GM21423 (cell line): Measurements from ENCODE around the gene RAP1A.
"Not testable (repeated sequence)": the region's sequence is repeated elsewhere in the genome, so short reads cannot be mapped to it uniquely, and the experiment has no call there.

Experiments
- ATAC-seq: cut with Tn5 transposase; IDR thresholded peaks from one replicate; pipeline ENCODE4 v1.9.1; 2021; ENCODE audit warnings: mild to moderate bottlenecking, moderate library complexity; ENCODE audit not compliant: unreplicated experiment

Gene RAP1A

DNA sequence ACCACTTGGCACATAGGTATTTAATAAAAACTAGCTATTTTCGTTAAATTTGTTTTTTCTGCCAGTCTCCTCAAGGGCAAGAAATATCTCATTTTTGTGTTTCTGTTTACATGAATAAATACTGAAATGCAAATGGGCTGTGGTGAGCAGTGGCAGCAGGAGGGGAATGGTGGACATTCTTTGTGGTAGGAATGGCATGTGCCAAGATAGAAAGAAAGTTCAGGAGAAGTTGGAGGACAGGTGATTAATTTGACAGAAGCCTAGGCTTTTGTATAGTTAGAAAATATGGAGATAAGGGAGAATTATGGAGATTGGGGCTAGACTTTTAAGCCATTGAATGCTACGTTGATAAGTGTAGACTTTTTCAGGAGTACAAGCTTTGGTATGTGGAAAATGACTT is 8.6 kb downstream of the RAP1A start:
- ATAC-seq = no peak

DNA sequence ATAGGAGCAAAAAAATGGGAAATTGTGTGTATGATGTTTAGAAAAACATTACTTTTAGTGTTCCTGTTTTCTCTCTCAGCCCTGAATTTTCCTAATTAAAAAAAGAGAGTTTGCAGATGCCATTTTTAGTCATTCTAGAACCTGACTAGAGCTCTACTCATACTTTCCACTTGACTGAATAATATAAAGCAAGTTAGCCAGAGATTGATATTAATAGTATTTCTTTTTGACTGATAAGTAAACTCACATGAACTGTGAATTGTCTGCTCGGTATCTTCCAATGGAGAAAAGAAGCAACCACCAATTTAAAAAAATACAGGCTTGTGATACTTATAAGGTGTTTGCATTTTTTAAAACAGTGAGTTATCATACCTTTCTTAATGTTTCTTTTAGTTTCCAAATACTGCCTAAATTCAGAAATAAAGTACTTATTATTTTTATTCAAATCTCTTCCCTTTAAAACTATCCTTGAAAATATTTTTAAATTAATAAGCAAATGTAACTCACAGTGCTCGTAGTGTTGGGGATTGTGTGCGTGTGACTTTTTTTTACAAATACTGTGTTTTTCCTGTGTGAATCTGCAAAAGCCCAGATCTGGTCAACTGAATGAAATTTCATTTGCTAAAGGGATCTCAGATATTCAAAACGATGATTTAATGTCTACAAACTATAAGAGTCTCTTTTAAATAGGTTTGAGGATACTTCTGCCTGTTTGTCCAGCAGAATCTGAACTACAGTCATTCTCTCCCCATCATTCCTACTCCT is 9.8 kb downstream of the RAP1A start:
- ATAC-seq = no peak

DNA sequence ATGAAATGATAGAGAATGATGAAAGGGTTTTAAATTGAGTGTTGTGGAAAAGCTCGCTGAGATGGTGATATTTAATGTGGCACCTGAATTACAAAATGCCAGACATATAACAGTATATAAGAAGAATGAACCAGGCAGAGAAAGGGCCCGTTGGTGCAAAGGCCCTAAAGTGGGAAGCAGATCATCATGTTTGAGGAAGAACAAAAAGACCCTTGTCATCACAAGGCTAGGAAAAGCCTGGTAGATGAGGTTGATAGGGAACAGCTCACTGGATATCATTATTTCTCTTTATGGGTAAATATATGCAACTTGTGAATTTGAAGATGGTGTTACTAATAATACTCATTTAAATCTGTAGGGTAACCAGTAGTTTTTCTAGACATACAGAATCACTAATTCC is 11.0 kb downstream of the RAP1A start:
- ATAC-seq = no peak

DNA sequence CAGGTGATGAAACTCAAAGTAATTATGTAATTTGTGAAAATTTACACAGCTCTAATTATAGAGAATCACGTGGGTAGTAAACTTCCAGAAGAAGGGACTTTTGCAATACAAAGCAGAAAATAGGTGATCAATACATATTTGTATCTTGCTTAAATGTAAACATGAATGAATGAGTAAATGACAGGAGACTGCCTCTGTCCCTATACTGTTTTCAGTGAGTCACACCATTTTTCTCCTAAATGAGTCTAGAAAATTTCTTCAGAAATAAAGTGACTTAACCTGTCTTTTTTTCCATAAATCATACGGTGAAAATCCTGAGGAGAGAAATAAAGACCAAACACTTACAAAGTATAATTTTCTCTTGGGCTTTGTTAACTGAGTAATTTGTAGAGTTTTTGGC is 11.9 kb downstream of the RAP1A start:
- no peak for ATAC-seq

DNA sequence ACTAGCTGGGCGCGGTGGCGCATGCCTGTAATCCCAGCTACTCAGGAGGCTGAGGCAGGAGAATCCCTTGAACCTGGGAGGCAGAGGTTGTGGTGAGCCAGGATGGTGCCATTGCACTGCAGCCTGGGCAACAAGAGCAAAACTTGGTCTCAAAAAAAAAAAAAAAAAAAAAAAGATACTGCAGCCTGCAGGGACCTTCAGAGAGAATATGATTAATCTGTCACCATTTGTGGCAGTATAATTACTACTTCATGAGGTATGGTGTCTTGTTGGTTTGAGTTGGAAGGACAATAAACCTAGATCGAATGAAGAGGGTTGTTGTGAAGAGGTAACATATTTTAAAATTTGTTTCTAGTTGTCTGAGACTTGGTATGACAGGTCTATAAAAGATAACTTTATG is 13.2 kb downstream of the RAP1A start:
- ATAC-seq = not testable (repeated sequence)

DNA sequence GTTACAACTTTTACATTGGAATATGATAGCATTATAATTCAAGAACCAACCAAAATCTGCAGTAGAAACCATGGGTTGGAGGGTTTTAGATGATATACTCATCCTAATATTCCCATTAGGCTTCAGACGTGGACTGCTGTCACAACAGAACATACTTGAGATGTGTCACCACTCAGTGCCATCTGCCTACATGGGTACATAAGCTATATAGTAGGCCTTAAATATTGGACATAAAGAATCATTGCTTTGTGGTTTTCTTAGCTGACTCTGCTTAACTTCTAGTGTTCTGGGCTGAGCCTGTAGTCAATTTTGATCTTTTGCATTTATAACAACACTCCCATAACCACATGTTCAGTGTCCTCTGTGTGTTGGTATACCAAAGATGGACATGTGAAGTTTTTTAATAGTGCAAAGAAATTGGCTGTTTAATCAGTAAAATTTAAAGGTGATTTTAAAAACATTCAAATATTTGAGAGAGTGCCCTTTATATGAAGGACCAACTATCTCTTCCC is 14.2 kb downstream of the RAP1A start:
- no peak for ATAC-seq

DNA sequence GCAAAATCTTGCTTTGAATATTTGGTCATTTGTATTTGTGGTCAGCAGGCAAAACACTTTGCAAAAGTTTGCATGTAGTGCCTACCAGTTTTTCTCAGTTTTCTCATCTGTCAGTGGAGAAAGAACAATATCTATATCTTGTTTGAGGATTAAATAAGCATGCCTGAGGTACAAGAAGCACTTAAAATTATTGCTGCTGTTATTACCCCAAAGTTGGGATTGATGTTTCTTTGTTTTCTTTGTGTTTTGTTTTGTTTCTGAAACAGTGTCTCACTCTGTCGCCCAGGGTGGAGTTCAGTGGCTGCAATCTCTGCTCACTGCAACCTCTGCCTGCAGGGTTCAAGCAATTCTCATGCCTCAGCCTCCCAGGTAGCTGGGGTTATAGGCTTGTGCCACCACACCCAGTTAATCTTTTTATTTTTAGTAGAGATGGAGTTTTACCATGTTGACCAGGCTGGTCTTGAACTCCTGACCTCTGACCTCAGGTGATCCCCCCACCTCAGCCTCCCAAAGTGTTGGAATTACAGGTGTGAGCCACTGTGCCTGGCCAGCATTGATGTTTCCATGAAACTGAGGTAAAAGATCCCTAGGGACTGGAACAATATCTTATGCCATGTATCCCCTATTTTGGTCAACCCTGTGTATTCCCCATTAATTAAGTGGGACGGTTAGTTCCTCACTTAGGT is 15.9 kb downstream of the RAP1A start:
- ATAC-seq = no peak

DNA sequence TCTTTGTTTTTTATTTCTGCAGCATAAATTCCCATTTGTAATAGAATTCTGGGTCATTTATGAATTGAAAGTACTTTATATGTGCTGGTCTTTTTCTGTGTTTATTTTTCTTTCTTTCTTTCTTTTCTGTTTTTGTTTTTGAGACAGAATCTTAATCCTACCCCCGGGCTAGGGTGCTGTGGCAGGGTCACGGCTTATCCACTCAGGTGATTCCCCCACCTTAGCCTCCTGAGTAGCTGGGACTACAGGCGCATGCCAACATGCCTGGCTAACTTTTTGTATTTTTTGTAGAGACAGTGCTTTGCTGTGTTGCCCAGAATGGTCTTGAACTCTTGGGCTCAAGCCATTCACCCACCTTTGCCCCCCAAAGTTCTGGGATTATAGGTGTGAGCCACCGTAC is 18.7 kb downstream of the RAP1A start:
- ATAC-seq = no peak

DNA sequence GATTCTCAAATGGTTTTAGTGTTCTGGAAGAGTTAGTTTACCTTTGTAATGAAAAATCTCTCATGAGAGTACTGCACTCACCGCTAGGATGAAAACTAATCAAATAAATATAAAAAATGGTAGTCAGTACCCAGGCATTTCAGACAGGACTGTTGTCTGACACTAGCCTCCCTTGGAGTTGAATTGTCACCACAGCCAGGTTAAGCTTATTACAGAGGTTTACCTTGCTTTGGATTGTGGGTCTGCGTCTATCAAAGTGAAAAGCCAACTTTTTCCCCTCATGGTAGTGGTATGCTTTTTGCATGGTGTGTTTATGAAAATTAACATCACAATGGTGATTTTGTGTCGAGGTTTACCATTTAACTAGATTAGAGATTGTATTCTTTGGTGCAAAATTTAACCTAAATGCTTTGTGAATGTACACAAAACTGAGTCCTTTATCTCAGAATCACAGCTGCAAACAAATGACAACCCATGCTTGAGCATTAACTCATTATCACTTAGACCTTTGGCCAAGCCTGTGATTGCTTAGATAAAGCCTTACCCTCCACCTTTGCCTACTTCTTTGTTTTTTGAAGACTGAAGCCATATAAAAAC is 20.1 kb downstream of the RAP1A start:
- ATAC-seq = no peak

DNA sequence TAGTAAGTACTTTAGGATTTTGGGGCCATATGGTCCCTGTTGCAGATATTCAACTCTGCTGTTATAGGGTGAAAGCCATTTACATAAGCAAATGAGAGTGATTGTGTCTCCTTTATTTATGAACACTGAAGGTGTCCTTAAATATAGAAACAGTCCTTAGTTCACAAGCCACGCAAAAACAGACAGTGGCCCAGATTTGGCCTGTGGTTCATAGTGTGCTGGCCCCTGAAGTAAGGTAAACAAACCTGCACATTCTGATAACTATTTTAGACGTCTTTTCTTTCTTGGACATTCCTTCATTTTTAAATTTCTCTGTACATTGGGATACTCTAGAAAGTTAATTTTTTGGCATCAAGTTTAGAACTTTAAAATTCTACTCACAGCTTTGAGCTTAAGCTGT is 23.5 kb downstream of the RAP1A start:
- no peak for ATAC-seq

DNA sequence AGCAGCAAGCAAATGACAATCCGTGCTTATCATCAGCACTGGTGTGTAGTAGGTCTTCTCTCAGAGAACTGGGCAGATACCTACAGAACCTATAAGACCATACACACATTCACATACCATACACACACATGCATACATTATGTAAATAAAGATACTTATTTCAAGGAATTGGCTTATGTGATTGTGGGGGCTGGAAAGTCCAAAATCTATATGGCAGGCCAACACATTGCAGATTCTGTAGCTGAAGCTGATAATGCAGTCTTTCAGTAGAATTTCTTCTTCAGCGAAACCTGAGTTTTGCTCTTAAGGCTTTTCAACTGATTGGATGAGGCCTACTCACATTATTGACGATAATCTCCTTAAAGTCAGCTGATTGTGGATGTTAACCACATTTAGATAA is 24.1 kb downstream of the RAP1A start:
- no peak for ATAC-seq

DNA sequence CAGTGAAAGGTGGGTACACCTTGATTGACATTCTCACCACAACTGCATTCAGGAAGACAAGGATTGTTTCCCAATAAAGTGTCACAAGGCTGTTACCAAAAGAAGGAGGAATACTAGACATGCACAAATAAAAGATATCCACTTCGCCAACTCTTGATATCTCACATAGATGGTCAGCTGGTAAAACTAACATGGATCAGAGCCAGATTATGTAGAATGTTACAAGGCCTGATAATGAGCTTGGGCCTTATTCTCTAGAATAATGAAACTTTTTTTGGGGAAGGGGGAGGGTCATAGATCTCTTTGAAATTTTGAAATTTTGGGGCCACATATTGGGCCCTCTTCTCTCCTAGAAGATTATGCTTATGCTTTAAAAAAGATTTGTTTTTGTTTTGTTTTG is 24.9 kb downstream of the RAP1A start:
- no peak for ATAC-seq

DNA sequence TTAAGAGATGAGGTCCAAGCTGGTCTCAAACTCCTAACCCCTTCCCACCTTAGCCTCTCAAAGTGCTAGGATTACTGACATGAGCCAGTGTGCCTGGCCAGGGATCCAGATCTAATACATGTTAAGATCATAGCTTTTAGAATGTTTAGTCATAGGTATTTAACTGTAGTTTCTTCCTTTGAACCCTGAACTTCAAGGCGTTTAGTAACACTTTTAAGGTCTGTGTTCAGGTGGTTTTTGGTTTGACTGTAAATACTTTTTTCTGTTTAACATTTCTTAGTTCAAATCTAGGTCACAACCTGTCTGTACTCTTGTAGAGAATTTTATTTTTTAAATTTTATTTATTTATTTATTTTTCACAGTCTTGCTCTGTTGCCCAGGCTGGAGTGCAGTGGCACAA is 28.1 kb downstream of the RAP1A start:
- no peak for ATAC-seq

DNA sequence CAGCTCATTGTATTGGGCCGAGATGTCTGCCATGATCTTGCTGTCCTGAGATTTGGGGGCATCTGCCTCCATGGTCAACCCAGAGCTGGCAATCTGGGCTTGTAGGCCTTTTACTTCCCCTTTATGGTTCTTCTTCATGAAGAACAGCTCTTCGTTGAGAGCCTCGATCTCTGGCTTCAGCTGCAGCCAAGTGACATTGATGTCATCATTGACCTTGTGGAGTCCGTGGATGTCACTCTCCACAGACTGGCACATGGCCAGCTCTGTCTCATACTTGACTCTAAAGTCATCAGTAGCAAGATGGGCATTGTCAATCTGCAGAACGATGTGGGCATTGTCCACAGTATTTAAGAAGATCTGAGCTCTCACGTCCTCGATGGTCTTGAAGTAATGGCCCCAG is 29.2 kb downstream of the RAP1A start:
- ATAC-seq = no peak

DNA sequence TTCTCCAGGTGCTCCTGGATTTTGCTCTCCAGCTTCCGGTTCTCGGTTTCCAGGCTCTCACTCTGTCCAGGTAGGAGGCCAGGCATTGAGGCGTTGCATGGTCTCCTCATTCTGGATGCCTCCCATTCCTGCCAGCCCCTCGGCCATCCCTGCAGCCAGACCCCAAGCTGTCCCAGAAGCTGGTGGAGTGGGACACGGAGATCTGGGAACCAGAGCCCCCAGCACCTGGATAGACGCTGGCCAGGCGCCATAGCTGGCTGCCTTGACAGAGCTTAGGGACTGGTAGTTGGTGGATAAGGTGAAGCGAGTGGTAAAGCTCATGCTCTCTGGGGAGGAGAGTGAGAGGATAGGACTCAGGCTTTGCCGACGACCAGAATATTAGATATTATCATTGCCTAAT is 29.6 kb downstream of the RAP1A start:
- ATAC-seq = no peak

DNA sequence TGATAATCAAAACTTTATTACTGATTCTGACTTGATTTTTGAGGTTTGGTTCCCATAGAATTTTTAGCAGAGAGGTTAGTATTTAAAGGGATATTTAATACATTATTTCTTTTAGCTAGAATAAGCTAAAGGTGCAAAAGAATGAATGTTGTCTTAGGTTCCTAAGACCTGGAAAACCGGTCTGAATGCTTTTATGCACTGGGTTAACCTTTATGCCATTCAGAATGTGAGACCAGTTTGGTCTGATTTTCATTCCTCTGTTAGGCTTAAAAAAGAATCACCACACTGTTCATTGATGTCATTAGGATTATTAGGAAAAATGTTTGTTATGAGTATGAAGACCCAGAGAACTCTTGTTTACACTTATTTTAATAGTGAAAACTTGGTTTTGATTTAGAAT is 30.1 kb downstream of the RAP1A start:
- ATAC-seq = no peak

DNA sequence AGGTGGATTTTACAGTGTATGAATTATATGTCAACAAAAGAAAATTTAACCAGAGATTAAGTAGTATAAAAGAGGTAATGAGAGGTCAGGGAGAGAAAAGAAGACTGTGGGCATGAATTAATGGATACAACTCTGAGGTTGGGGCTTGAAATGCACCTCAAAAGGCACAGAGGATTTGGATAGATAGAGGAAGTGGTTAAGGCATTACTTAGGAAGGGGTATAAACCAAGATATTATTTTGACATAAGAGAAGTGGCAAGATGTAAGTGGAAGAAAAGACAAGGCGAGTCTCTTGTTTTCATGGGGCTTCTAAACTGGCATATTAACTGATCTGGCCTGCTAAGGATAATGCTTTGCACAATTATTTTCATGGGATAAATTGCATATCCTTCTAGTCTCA is 34.1 kb downstream of the RAP1A start:
- ATAC-seq = no peak

DNA sequence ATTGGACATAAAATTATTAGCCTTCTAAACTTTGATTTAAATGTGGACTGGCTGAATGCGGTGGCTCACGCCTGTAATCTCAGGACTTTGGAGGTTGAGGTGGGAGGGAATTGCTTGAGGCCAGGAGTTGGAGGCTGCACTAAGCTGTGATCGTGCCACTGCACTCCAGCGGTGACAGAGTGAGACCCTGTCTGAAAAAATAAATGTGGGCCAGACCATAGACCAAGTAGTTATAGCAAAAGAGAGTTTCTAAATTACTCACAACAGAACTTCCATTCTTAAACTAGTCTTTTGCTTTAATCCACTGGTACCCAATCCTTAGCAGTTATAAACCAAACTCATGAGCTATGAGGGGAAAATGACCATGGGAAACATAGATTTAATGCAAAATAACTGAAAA is 35.2 kb downstream of the RAP1A start:
- no peak for ATAC-seq

DNA sequence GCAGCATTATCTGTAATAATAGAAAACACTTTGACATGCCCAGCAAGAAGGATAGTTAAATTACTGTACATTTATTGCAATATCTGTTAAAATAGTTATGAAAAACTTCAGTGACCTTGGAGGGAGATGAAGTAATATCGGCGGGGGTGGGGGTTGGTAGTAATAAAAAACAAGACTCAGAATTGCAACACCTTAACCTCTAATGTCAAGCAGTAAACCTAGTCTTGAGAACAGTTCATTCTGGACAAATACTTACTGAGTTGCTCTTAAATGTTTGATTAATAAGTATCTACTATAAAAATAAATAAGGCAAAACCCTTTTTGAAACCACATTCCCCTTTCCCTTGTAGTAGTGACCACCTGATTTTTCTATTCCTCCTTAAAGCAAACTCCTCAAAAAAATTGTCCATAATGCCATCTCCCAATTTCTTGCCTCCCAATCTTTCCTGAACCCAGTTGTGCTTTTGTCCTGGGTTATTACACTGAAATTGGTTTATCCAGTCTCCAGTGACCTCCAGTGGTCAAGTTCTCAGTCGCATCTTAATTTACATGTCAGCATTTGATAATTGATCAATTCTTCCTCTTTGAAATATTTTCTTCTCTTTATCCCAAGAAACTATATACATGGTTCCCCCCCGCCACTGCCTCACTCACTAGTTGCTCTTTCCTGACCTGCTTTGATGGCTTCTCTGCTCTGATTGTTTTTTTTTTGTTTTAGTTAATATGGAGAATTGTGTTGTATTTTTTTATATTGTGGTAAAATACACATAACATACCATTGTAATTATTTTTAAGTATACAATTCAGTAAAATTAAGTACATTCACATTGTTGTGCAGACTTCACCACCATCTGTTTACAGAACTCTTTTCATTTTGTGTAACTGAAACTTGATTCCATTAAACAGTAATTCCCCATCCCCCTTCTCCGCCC is 36.8 kb downstream of the RAP1A start:
- no peak for ATAC-seq

DNA sequence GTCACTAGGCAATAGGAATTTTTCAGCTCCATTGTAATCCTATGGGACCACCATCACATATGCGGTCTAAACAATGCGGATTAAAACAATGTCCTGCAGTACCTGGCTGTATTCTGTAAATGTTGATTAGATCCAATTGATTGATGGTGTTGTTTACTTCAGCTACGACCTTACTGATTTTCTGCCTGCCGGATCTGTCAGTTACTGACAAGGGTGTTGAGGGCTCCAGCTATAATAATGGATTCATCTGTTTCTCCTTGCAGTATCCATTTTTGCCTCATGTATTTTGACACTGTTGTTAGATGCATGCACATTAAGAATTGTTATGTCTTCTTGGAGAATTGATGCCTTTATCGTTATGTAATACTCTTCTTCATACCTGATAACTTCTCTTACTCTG is 39.0 kb downstream of the RAP1A start:
- no peak for ATAC-seq
